GM18499 (cell line): ENCODE data around the gene FEM1C.
"Not testable (repeated sequence)": the region's sequence is repeated elsewhere in the genome, so short reads cannot be mapped to it uniquely, and the experiment has no call there.

Experiments
- ATAC-seq: cut with Tn5 transposase; IDR thresholded peaks from one replicate; pipeline ENCODE4 v1.9.1; 2021; ENCODE audit warnings: moderate number of reproducible peaks; ENCODE audit not compliant: insufficient read depth, unreplicated experiment

The FEM1C gene

GRCh38 chr5:115480271-115480670, 64.3 kb downstream of the FEM1C start:
- ATAC-seq = peak; percentile 41

- not testable (repeated sequence) for ATAC-seq
These were observed 65.3 kb downstream of the FEM1C start for GRCh38 chr5:115479166-115479873.

- ATAC-seq = no peak
These were observed 66.3 kb downstream of the FEM1C start for GRCh38 chr5:115478281-115478680.

GRCh38 chr5:115477581-115477980, 67.0 kb downstream of the FEM1C start:
- ATAC-seq = no peak

GRCh38 chr5:115475788-115476187, 68.8 kb downstream of the FEM1C start:
- no peak for ATAC-seq

GRCh38 chr5:115472271-115473025, 72.1 kb downstream of the FEM1C start:
- no peak for ATAC-seq

- ATAC-seq = no peak
These were observed 73.1 kb downstream of the FEM1C start for GRCh38 chr5:115471345-115472063.

- no peak for ATAC-seq
These were observed 73.7 kb downstream of the FEM1C start for GRCh38 chr5:115470921-115471320.
